ENCODE data around the gene PNPLA7.
"Not testable (repeated sequence)": the region's sequence is repeated elsewhere in the genome, so short reads cannot be mapped to it uniquely, and the experiment has no call there.

The PNPLA7 gene

GRCh38 chr9:137574192-137574591 is 24.0 kb upstream of the PNPLA7 start:
- DNase-seq: no peak

GRCh38 chr9:137570566-137570965 is 20.4 kb upstream of the PNPLA7 start:
- no peak for DNase-seq

- no peak for DNase-seq
Measured at GRCh38 chr9:137569609-137570203, 19.5 kb upstream of the PNPLA7 start.

GRCh38 chr9:137568445-137568844 is 18.2 kb upstream of the PNPLA7 start:
- not testable (repeated sequence) for DNase-seq

GRCh38 chr9:137564817-137565411 is 14.7 kb upstream of the PNPLA7 start:
- peak; percentile 18 for DNase-seq

GRCh38 chr9:137564134-137564533 is 13.9 kb upstream of the PNPLA7 start:
- peak; percentile 19 for DNase-seq

- peak; percentile 9 for DNase-seq
Measured at GRCh38 chr9:137558127-137558526, 7.9 kb upstream of the PNPLA7 start.

GRCh38 chr9:137556069-137556838 is 6.1 kb upstream of the PNPLA7 start:
- DNase-seq: peak; percentile 20

GRCh38 chr9:137555179-137555578 is 5.0 kb upstream of the PNPLA7 start:
- DNase-seq: peak; percentile 20

- DNase-seq: no peak
Measured at GRCh38 chr9:137554349-137554748, 4.1 kb upstream of the PNPLA7 start.

GRCh38 chr9:137553654-137554053 is 3.5 kb upstream of the PNPLA7 start:
- DNase-seq: not testable (repeated sequence)

- no peak for DNase-seq
Measured at GRCh38 chr9:137552022-137552768, 2.0 kb upstream of the PNPLA7 start.

GRCh38 chr9:137551264-137552021 is 1.2 kb upstream of the PNPLA7 start, which contains the start of gene MRPL41:
Gene MRPL41 (plus strand): TSS chr9:137551879. CDS start chr9:137552082, 203 bp downstream.
- DNase-seq: peak; percentile 89

- not testable (repeated sequence) for DNase-seq
Measured at GRCh38 chr9:137550958-137551263, 709 bp upstream of the PNPLA7 start.

- peak; percentile 29 for DNase-seq
Measured at GRCh38 chr9:137547687-137548543, 2.3 kb downstream of the PNPLA7 start.

- peak; percentile 16 for DNase-seq
Measured at GRCh38 chr9:137545123-137545522, 5.1 kb downstream of the PNPLA7 start.

- no peak for DNase-seq
Measured at GRCh38 chr9:137544176-137544760, 5.9 kb downstream of the PNPLA7 start.

GRCh38 chr9:137543237-137543963 is 6.8 kb downstream of the PNPLA7 start:
- DNase-seq: peak; percentile 20

GRCh38 chr9:137542486-137542885 is 7.7 kb downstream of the PNPLA7 start:
- peak; percentile 8 for DNase-seq

- peak; percentile 18 for DNase-seq
Measured at GRCh38 chr9:137540536-137540935, 9.7 kb downstream of the PNPLA7 start.

All from left hindlimb (tissue), 1 donor.